Skin of body (tissue), 2 donors: ENCODE data around the gene ZNF337. TPM values are rescaled to one million over a fixed set of nuclear protein-coding genes. Genes with fewer than 3 reads are reported as not detected.
"Not testable (repeated sequence)": the region's sequence is repeated elsewhere in the genome, so short reads cannot be mapped to it uniquely, and the experiment has no call there.

ENCODE experiments used
- DNase-seq: peaks from one replicate; lab custom pipeline; 2025; lab: John Stamatoyannopoulos, UW
- total RNA-seq: library from RNA; depleted of rRNA; stranded (reverse); fragments of >200 nt; gene quantifications from one replicate; pipeline ENCODE4 v1.2.3, GENCODE V29; 2014

ZNF337 gene
- total RNA-seq, 1 donor from 2014 or later: 16.9 TPM

GRCh38 chr20:25695532-25696370, 902 bp downstream of the ZNF337 start:
- DNase-seq: no peak

- DNase-seq: no peak
Observed at GRCh38 chr20:25692499-25692898, 4.2 kb downstream of the ZNF337 start.

- no peak for DNase-seq
Observed at GRCh38 chr20:25690427-25690826, 6.2 kb downstream of the ZNF337 start.

GRCh38 chr20:25686081-25687067, 10.3 kb downstream of the ZNF337 start:
- no peak for DNase-seq

GRCh38 chr20:25685276-25686080, 11.2 kb downstream of the ZNF337 start:
- no peak for DNase-seq

GRCh38 chr20:25683826-25684225, 12.8 kb downstream of the ZNF337 start:
- DNase-seq: not testable (repeated sequence)

GRCh38 chr20:25683050-25683449, 13.6 kb downstream of the ZNF337 start:
- DNase-seq: no peak

- no peak for DNase-seq
Observed at GRCh38 chr20:25676164-25676809, 20.4 kb downstream of the ZNF337 start.

GRCh38 chr20:25675161-25675560, 21.5 kb downstream of the ZNF337 start:
- no peak for DNase-seq

- no peak for DNase-seq
Observed at GRCh38 chr20:25672659-25673235, 23.9 kb downstream of the ZNF337 start.

GRCh38 chr20:25669826-25670422, 26.7 kb downstream of the ZNF337 start:
- no peak for DNase-seq

- no peak for DNase-seq
Observed at GRCh38 chr20:25668446-25668845, 28.2 kb downstream of the ZNF337 start.

- DNase-seq: no peak
Observed at GRCh38 chr20:25659999-25660398, 36.7 kb downstream of the ZNF337 start.

- no peak for DNase-seq
Observed at GRCh38 chr20:25654487-25654886, 42.2 kb downstream of the ZNF337 start.

GRCh38 chr20:25652866-25653265, 43.8 kb downstream of the ZNF337 start:
- DNase-seq: not testable (repeated sequence)

- DNase-seq: no peak
Observed at GRCh38 chr20:25644814-25645213, 51.8 kb downstream of the ZNF337 start.

GRCh38 chr20:25643716-25644115, 52.9 kb downstream of the ZNF337 start:
- DNase-seq: no peak

- no peak for DNase-seq
Observed at GRCh38 chr20:25637247-25637646, 59.4 kb downstream of the ZNF337 start.

- no peak for DNase-seq
Observed at GRCh38 chr20:25632940-25633790, 63.5 kb downstream of the ZNF337 start.
